K562 (cell line): ENCODE results near the gene AREL1. TPM values are rescaled to one million over a fixed set of nuclear protein-coding genes. Genes with fewer than 3 reads are reported as not detected.

ENCODE experiments used
- ATAC-seq: fragments of 200-7000 bp; cut with Tn5 transposase; 3 replicates; pipeline ENCODE4 v1.9.1; 2020; ENCODE audit warnings: moderate library complexity
- BruUV-seq: library from RNA; stranded (reverse); fragments of 400-500 nt; replicated peaks from 2 replicates; lab custom pipeline; 2021; lab: Mats Ljungman, UMichigan
- CTCF ChIA-PET: fragments of 300-600 bp; formaldehyde crosslinking; extraction: SDS; loops from one replicate; lab custom pipeline; 2021; ENCODE audit warnings: low intra/inter-chr PET ratio; lab: Yijun Ruan, JAX
- POLR2A ChIA-PET: fragments of 300-600, 350-650 bp; sonication (Branson Sonifier 250); formaldehyde crosslinking; extraction: SDS; loops from one replicate; lab custom pipeline; 2021; ENCODE audit warnings: antibody characterized with exemption, inconsistent platforms; lab: Yijun Ruan, JAX
- DNase-seq, 4 experiments: peaks; one replicate each; pipeline versions ENCODE4 v3.0.0 to v3.0.0-alpha.2; 2011 to 2018; ENCODE audit warnings: low spot score in 3 of 4, mixed read lengths in 3 of 4; ENCODE audit errors: extremely low read depth in 1 of 4
- FAIRE-seq: peaks from 2 replicates; lab custom pipeline; 2011; peaks lifted over from hg19 to GRCh38; lab: Jason Lieb, UNC
- H2AFZ ChIP-seq: 2 replicates; pipeline ENCODE4 v1.6.0; 2011; ENCODE audit warnings: low read depth, low read length, control low read depth, inconsistent platforms
- H3K27ac ChIP-seq: fragments of 200-600 bp; 3 replicates; pipeline ENCODE4 v1.8.0; 2011; ENCODE audit warnings: low read depth, mild to moderate bottlenecking, control low read depth, inconsistent platforms, low read length, moderate library complexity, mixed read lengths; ENCODE audit errors: extremely low read depth
- H3K27me3 ChIP-seq, 2 experiments: fragments of 300-600 bp in 1 of 2; 2 replicates in 1 of 2; 3 replicates in 1 of 2; pipeline versions ENCODE4 v1.6.0 to v1.8.0; 2011; ENCODE audit warnings: inconsistent platforms in 2 of 2, low read length in 2 of 2, mild to moderate bottlenecking in 1 of 2, mixed read lengths in 1 of 2, moderate library complexity in 1 of 2; ENCODE audit not compliant: control insufficient read depth in 2 of 2, insufficient read depth in 2 of 2
- H3K36me3 ChIP-seq: fragments of 300-600 bp; 3 replicates; pipeline ENCODE4 v1.8.0; 2011; ENCODE audit warnings: mild to moderate bottlenecking, low read length, inconsistent platforms; ENCODE audit not compliant: control insufficient read depth, insufficient read depth
- H3K4me1 ChIP-seq, 2 experiments: fragments of 200-600 bp in 1 of 2; replicated peaks in 1 of 2; 2 replicates in 1 of 2; 3 replicates in 1 of 2; pipeline versions ENCODE4 v1.5.1 to v1.8.0; 2011; ENCODE audit warnings: inconsistent platforms in 2 of 2, low read length in 2 of 2, mild to moderate bottlenecking in 1 of 2, mixed read lengths in 1 of 2, moderate library complexity in 1 of 2; ENCODE audit not compliant: control insufficient read depth in 2 of 2, insufficient read depth in 2 of 2
- H3K4me2 ChIP-seq: 2 replicates; pipeline ENCODE4 v1.6.1; 2011; ENCODE audit warnings: low read length, control low read depth, inconsistent platforms, mixed read lengths; ENCODE audit not compliant: insufficient read depth
- H3K4me3 ChIP-seq: fragments of 200-600 bp; sonication (generic), shearing (Covaris generic); 2 replicates; pipeline ENCODE4 v1.5.1; 2016; ENCODE audit warnings: control low read depth, inconsistent platforms
- H3K79me2 ChIP-seq: fragments of 200-600 bp; 3 replicates; pipeline ENCODE4 v1.8.0; 2011; ENCODE audit warnings: low read length, inconsistent platforms; ENCODE audit not compliant: control insufficient read depth, insufficient read depth
- H3K9ac ChIP-seq, 2 experiments: 2 replicates each; pipeline versions ENCODE4 v1.6.0 to v1.6.1; 2011; ENCODE audit warnings: low read depth in 2 of 2, low read length in 2 of 2, control low read depth in 1 of 2, inconsistent platforms in 1 of 2, mild to moderate bottlenecking in 1 of 2, mixed read lengths in 1 of 2; ENCODE audit not compliant: insufficient read depth in 1 of 2
- H3K9me1 ChIP-seq: one replicate; pipeline ENCODE4 v1.6.0; 2011; ENCODE audit warnings: inconsistent platforms, mild to moderate bottlenecking, low read length, moderate library complexity; ENCODE audit not compliant: control insufficient read depth, insufficient read depth
- H3K9me3 ChIP-seq: replicated peaks from 2 replicates; pipeline ENCODE4 v1.5.1; 2011; ENCODE audit warnings: low read depth, low read length, inconsistent platforms; ENCODE audit not compliant: control insufficient read depth, insufficient read depth
- H4K20me1 ChIP-seq: replicated peaks from 2 replicates; pipeline ENCODE4 v1.6.1; 2011; ENCODE audit warnings: low read length, inconsistent platforms, mixed read lengths; ENCODE audit not compliant: control insufficient read depth, insufficient read depth
- ARID3A ChIP-seq: IDR thresholded peaks from 2 replicates; pipeline ENCODE4 v1.6.1; 2012; ENCODE audit warnings: low read depth, low read length, improper control_type of control experiment, borderline replicate concordance
- ATF2 ChIP-seq: sonication (generic); formaldehyde crosslinking; IDR thresholded peaks from 2 replicates; pipeline ENCODE4 v1.8.1; 2022; ENCODE audit warnings: missing genetic modification reagents
- CREB3L1 ChIP-seq: fragments of 450-650 bp; IDR thresholded peaks from 2 replicates; pipeline ENCODE4 v1.6.1; 2014; ENCODE audit warnings: low read depth, mild to moderate bottlenecking, moderate library complexity, borderline replicate concordance
- HES1 ChIP-seq: fragments of 450-650 bp; IDR thresholded peaks from 2 replicates; pipeline ENCODE4 v1.6.1; 2016; ENCODE audit warnings: low read depth, mild to moderate bottlenecking, moderate library complexity
- MCM7 ChIP-seq, 2 experiments: fragments of 450-650 bp; IDR thresholded peaks; 2 replicates each; pipeline ENCODE4 v1.6.1; 2016 to 2018
- SOX6 ChIP-seq: fragments of 450-650 bp; IDR thresholded peaks from 2 replicates; pipeline ENCODE4 v1.6.1; 2014; ENCODE audit warnings: mild to moderate bottlenecking
- SPI1 ChIP-seq: IDR thresholded peaks from 2 replicates; pipeline ENCODE4 v1.6.1; 2011; ENCODE audit warnings: low read depth, low read length, control low read depth, borderline replicate concordance
- TRIM28 ChIP-seq: fragments of 450-650 bp; IDR thresholded peaks from 2 replicates; pipeline ENCODE4 v1.6.1; 2017
- ZNF263 ChIP-seq: sonication (generic); formaldehyde crosslinking; IDR thresholded peaks from 2 replicates; pipeline ENCODE4 v1.8.0; 2022; ENCODE audit warnings: mild to moderate bottlenecking, missing genetic modification reagents, borderline replicate concordance
- ZNF699 ChIP-seq: fragments of 250-450 bp; sonication (Bioruptor Pico); IDR thresholded peaks from 2 replicates; pipeline ENCODE4 v1.8.0; 2021; ENCODE audit warnings: mild to moderate bottlenecking, moderate library complexity; ENCODE audit not compliant: insufficient replicate concordance
- WGBS: fragments of 100-300 bp; shearing (Covaris generic); methylation state at CpG from one replicate; pipeline ENCODE4 v1.1.6; 2016; ENCODE audit warnings: low coverage, mixed read lengths; ENCODE audit not compliant: insufficient coverage; ENCODE audit errors: missing lambda C conversion rate; 5-methylcytosine and 5-hydroxymethylcytosine counted together
- in situ Hi-C: fragments of 300-500 bp; cut with MboI; formaldehyde crosslinking; loops from 4 replicates; pipeline ENCODE4 v1.15.0; 2018; ENCODE audit warnings: inconsistent platforms, mixed read lengths
- intact Hi-C: fragments of 100-400 bp; cut with micrococcal nuclease; formaldehyde crosslinking; loops from 2 replicates; pipeline ENCODE4 v1.14.2; 2022
- polyA plus RNA-seq, 8 experiments: library from polyadenylated mRNA; depleted of rRNA in 4 of 8; stranded (reverse) in 5 of 8; unstranded in 3 of 8; fragments of >200 nt; fragmentation: Nextera tagmentation in 2 of 8; fragmentation: Illumina TruSeq in 1 of 8; extraction: Ambion mirVana in 2 of 8; extraction: Trizol in 1 of 8; gene quantifications; 2 replicates each; pipeline versions ENCODE4 v1.2.1 to v1.2.3, GENCODE V29; 2011 to 2014; ENCODE audit warnings: inconsistent platforms in 1 of 8, missing spikeins in 1 of 8
- total RNA-seq, 7 experiments: library from RNA; depleted of rRNA in 6 of 7; stranded (reverse); fragments of >200 nt in 6 of 7; fragmentation: Illumina TruSeq in 2 of 7; extraction: Trizol in 2 of 7; gene quantifications; 2 replicates each; pipeline versions ENCODE4 v1.2.1 to v1.2.3, GENCODE V29; 2011 to 2021; ENCODE audit warnings: low replicate concordance in 1 of 7

The AREL1 gene
- total and polyA plus RNA-seq, 9 of the 15 experiments (the other 6 are each of a cell fraction or from before 2014, with no cell fraction given) = 6.0 to 24.8 (median 16.6) TPM

GRCh38 chr14:74695406-74695805, 17.5 kb downstream of the AREL1 start:
- WGBS = 47% methylated on average over 4 of the region's 4 CpGs

GRCh38 chr14:74693191-74693590, 19.7 kb downstream of the AREL1 start:
- Histone ChIP-seq H3K4me1 (peaks cover 0 to 9% of the 10 kb centered on the region in 2 experiments; a peak in 2 of 5 replicates), H4K20me1 (no peaks in the 10 kb centered on the region; the same call in 1 of the 2 replicates), H3K4me2 (no peak overlapping the region), H3K9ac (no peak overlapping the region), H3K27ac (no peak overlapping the region), H3K36me3 (peaks cover 38% of the 10 kb centered on the region; the same call in 2 of the 3 replicates), H3K9me3 (no peaks in the 10 kb centered on the region), H3K27me3 (no peaks in the 10 kb centered on the region), H3K79me2 (peaks cover 22% of the 10 kb centered on the region), H3K4me3 (no peak overlapping the region), H3K9me1 (peaks cover 4% of the 10 kb centered on the region), H2AFZ (no peak overlapping the region)
- ChIA-PET POLR2A (no interaction called here), CTCF (no interaction called here)
- in situ Hi-C loops = no loop called here
- BruUV-seq = no TSS peak
- no peak for ATAC-seq
- DNase-seq = no peak
- WGBS = 97% methylated on average over 3 of the region's 3 CpGs
- intact Hi-C loops = no loop called here
- FAIRE-seq = no peak
- TF ChIP-seq TRIM28 (no peak), SOX6 (no peak), MCM7 (IDR thresholded peaks at IDR 0.05) (no peak), CREB3L1 (no peak), ATF2 (CRISPR knock-in tag) (no peak), ARID3A (no peak), ZNF699 (CRISPR knock-in tag) (no peak)

More at GRCh38 chr14:74695406-74695805, 17.5 kb downstream of the AREL1 start:
- no peaks in the 10 kb centered on the region for H3K27me3 ChIP-seq
- CTCF ChIA-PET = no interaction called here
- DNase-seq (no peak), ATAC-seq (peak; percentile 79), FAIRE-seq (peak; percentile 55)
- peaks cover 0 to 9% of the 10 kb centered on the region in 2 experiments; a peak in 2 of 5 replicates for H3K4me1 ChIP-seq
- H3K4me2 ChIP-seq = 0 out of 2 replicates have a peak overlapping the region, but pooled peaks have one; percentile 0
- in situ Hi-C loops (no loop called here), intact Hi-C loops (no loop called here)
- no peaks in the 10 kb centered on the region for H4K20me1 ChIP-seq
- no TSS peak for BruUV-seq
- H3K79me2 ChIP-seq = peaks cover 28% of the 10 kb centered on the region
- no peak overlapping the region for H3K9ac ChIP-seq
- H3K9me3 ChIP-seq = no peaks in the 10 kb centered on the region
- no peak overlapping the region for H3K27ac ChIP-seq
- peaks cover 31% of the 10 kb centered on the region; the same call in 2 of the 3 replicates for H3K36me3 ChIP-seq
- no peak overlapping the region for H3K4me3 ChIP-seq
- H2AFZ ChIP-seq = no peak overlapping the region
- peaks cover 4% of the 10 kb centered on the region for H3K9me1 ChIP-seq
- POLR2A ChIA-PET = interaction anchor here (0.8 to 1.1 kb wide), 2 partner anchors 8 to 16 kb away, joined by 3 read pairs; no protein-coding TSS in a partner anchor
- TF ChIP-seq ZNF263 (CRISPR knock-in tag) = peak; percentile 88
- peak; percentile 91; the same call in 1 of the 2 replicates for TF ChIP-seq SPI1
- no peak for TF ChIP-seq HES1
- TF ChIP-seq, all 486 proteins: peak for 2
